HEK293T (cell line): ENCODE data around the gene ITGA8.

Source experiments
- ARNT ChIP-seq: fragments of 450-650 bp; IDR thresholded peaks from 2 replicates; pipeline ENCODE4 v1.6.1; 2017; ENCODE audit warnings: mild to moderate bottlenecking
- BHLHE40 ChIP-seq: fragments of 450-650 bp; IDR thresholded peaks from 2 replicates; pipeline ENCODE4 v1.6.1; 2016; ENCODE audit warnings: mild to moderate bottlenecking, moderate library complexity, borderline replicate concordance
- ELF4 ChIP-seq: fragments of 450-650 bp; IDR thresholded peaks from 2 replicates; pipeline ENCODE4 v1.6.1; 2017; ENCODE audit warnings: antibody characterized with exemption
- FOXA1 ChIP-seq: fragments of 450-650 bp; IDR thresholded peaks from 2 replicates; pipeline ENCODE4 v1.6.1; 2016; ENCODE audit warnings: mild to moderate bottlenecking
- FOXK2 ChIP-seq: fragments of 450-650 bp; IDR thresholded peaks from 2 replicates; pipeline ENCODE4 v1.6.1; 2016; ENCODE audit warnings: mild to moderate bottlenecking
- FOXM1 ChIP-seq: fragments of 450-650 bp; IDR thresholded peaks from 2 replicates; pipeline ENCODE4 v1.6.1; 2017; ENCODE audit warnings: mild to moderate bottlenecking, borderline replicate concordance
- L3MBTL2 ChIP-seq: fragments of 450-650 bp; conservative IDR thresholded peaks from 2 replicates; pipeline ENCODE4 v1.6.1; 2016; ENCODE audit warnings: mild to moderate bottlenecking
- NFRKB ChIP-seq: fragments of 450-650 bp; IDR thresholded peaks from 2 replicates; pipeline ENCODE4 v1.6.1; 2016; ENCODE audit warnings: mild to moderate bottlenecking, moderate library complexity
- SP1 ChIP-seq: fragments of 450-650 bp; IDR thresholded peaks from 2 replicates; pipeline ENCODE4 v1.6.1; 2017
- SUZ12 ChIP-seq: fragments of 450-650 bp; IDR thresholded peaks from 2 replicates; pipeline ENCODE4 v1.6.1; 2016; ENCODE audit warnings: mild to moderate bottlenecking
- TARDBP ChIP-seq: fragments of 450-650 bp; IDR thresholded peaks from 2 replicates; pipeline ENCODE4 v1.6.1; 2016
- ZNF384 ChIP-seq: fragments of 450-650 bp; IDR thresholded peaks from 2 replicates; pipeline ENCODE4 v1.6.1; 2016
- TF ChIP-seq, protein P1 (sequence below): fragments of 450-650 bp; IDR thresholded peaks from 2 replicates; pipeline ENCODE4 v1.6.1; 2016

DNA sequence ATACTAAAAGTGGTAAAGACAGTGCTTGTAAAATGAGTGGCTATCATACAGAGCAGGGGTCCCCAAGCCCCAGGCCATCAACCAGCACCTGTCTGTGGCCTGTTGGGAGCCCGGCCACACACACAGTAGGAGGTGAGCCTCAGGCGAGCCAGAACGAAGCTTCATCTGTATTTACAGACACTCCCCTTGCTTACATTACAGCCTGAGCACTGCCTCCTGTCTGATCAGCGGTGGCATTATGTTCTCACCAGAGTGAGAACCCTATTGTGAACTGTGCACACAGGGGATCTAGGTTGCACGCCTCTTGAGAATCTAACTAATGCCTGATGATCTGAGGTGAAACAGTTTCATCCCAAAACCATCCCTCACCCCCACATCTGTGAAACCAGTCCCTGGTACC lies 58.7 kb downstream of the ITGA8 start:
- TF ChIP-seq NFRKB (no peak), L3MBTL2 (no peak), BHLHE40 (no peak), SUZ12 (no peak), FOXM1 (no peak), SP1 (no peak), ARNT (no peak), ZNF384 (no peak), FOXK2 (no peak), TARDBP (no peak), ELF4 (no peak), FOXA1 (no peak)
- TF ChIP-seq, protein P1, sequence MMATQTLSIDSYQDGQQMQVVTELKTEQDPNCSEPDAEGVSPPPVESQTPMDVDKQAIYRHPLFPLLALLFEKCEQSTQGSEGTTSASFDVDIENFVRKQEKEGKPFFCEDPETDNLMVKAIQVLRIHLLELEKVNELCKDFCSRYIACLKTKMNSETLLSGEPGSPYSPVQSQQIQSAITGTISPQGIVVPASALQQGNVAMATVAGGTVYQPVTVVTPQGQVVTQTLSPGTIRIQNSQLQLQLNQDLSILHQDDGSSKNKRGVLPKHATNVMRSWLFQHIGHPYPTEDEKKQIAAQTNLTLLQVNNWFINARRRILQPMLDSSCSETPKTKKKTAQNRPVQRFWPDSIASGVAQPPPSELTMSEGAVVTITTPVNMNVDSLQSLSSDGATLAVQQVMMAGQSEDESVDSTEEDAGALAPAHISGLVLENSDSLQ = no peak
